ENCODE measurements around the gene CFAP100.

Gene CFAP100

DNA sequence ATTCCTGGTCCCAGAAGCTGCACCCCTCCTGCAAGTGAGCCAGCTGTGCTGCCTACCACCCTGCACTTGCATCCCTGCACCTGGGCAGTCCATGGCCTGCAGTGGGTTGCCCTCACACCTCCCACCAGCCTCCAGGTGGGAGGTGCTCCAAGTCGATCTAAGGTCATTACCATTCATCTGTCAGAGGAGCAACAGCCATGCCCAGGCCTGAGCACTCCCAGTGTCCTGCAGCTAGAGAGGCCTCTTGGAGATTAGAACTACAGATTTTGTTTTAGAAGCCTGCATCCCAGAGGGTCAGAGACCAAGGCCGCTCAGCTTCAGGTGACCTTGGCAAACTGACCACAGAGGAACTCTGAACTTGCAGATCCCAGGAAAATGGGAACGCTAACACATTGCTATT is 90.0 kb downstream of the CFAP100 start:
- DNase-seq = no peak

GRCh38 chr3:126485176-126485897 is 90.6 kb downstream of the CFAP100 start:
- no peak for DNase-seq

- no peak for DNase-seq
These were observed 91.2 kb downstream of the CFAP100 start for GRCh38 chr3:126485956-126486355.
